GM18499 (cell line): ENCODE results near the gene MRPL16.
"Not testable (repeated sequence)": the region's sequence is repeated elsewhere in the genome, so short reads cannot be mapped to it uniquely, and the experiment has no call there.

Source experiments
- ATAC-seq: cut with Tn5 transposase; IDR thresholded peaks from one replicate; pipeline ENCODE4 v1.9.1; 2021; ENCODE audit warnings: moderate number of reproducible peaks; ENCODE audit not compliant: insufficient read depth, unreplicated experiment

The MRPL16 gene

GRCh38 chr11:59813364-59813763, 2.8 kb upstream of the MRPL16 start:
- no peak for ATAC-seq

GRCh38 chr11:59812220-59812619, 1.6 kb upstream of the MRPL16 start:
- no peak for ATAC-seq

- no peak for ATAC-seq
Measured at GRCh38 chr11:59810911-59811259, 307 bp upstream of the MRPL16 start.

- no peak for ATAC-seq
Measured at GRCh38 chr11:59807047-59807610, 3.4 kb downstream of the MRPL16 start.

- ATAC-seq = no peak
Measured at GRCh38 chr11:59804061-59804460, 6.5 kb downstream of the MRPL16 start.

- ATAC-seq = no peak
Measured at GRCh38 chr11:59802639-59803176, 7.9 kb downstream of the MRPL16 start.

GRCh38 chr11:59801981-59802638, 8.5 kb downstream of the MRPL16 start:
- ATAC-seq = no peak

GRCh38 chr11:59801160-59801706, 9.3 kb downstream of the MRPL16 start:
- no peak for ATAC-seq

- no peak for ATAC-seq
Measured at GRCh38 chr11:59800390-59801025, 10.1 kb downstream of the MRPL16 start.

GRCh38 chr11:59794417-59794816, 16.2 kb downstream of the MRPL16 start:
- no peak for ATAC-seq

GRCh38 chr11:59792507-59792906, 18.1 kb downstream of the MRPL16 start:
- ATAC-seq = no peak

GRCh38 chr11:59791639-59792038, 18.9 kb downstream of the MRPL16 start:
- no peak for ATAC-seq

- no peak for ATAC-seq
Measured at GRCh38 chr11:59787816-59788215, 22.8 kb downstream of the MRPL16 start.

GRCh38 chr11:59787255-59787588, 23.4 kb downstream of the MRPL16 start:
- ATAC-seq = no peak

- no peak for ATAC-seq
Measured at GRCh38 chr11:59785818-59786217, 24.8 kb downstream of the MRPL16 start.

GRCh38 chr11:59784441-59784840, 26.1 kb downstream of the MRPL16 start:
- not testable (repeated sequence) for ATAC-seq

- ATAC-seq = no peak
Measured at GRCh38 chr11:59783632-59784090, 26.9 kb downstream of the MRPL16 start.

GRCh38 chr11:59782080-59782479, 28.5 kb downstream of the MRPL16 start:
- no peak for ATAC-seq

GRCh38 chr11:59779487-59779886, 31.1 kb downstream of the MRPL16 start:
- no peak for ATAC-seq

- ATAC-seq = no peak
Measured at GRCh38 chr11:59778122-59778521, 32.5 kb downstream of the MRPL16 start.

GRCh38 chr11:59777104-59777503, 33.5 kb downstream of the MRPL16 start:
- ATAC-seq = no peak
